GM12864 (cell line): ENCODE data around the gene KDM4B.

Experiments used
- DNase-seq: peaks from one replicate; pipeline ENCODE4 v3.0.0-alpha.2; 2011; ENCODE audit warnings: low read depth
- H3K4me3 ChIP-seq: 2 replicates; pipeline ENCODE4 v1.5.1; 2011; ENCODE audit warnings: mild to moderate bottlenecking, low read depth, low read length, control low read depth
- CTCF ChIP-seq: IDR thresholded peaks from 2 replicates; pipeline ENCODE4 v1.5.1; 2011; ENCODE audit warnings: low read depth, mild to moderate bottlenecking, moderate library complexity, low read length, control low read depth, inconsistent platforms; ENCODE audit errors: missing control alignments

The KDM4B gene

DNA sequence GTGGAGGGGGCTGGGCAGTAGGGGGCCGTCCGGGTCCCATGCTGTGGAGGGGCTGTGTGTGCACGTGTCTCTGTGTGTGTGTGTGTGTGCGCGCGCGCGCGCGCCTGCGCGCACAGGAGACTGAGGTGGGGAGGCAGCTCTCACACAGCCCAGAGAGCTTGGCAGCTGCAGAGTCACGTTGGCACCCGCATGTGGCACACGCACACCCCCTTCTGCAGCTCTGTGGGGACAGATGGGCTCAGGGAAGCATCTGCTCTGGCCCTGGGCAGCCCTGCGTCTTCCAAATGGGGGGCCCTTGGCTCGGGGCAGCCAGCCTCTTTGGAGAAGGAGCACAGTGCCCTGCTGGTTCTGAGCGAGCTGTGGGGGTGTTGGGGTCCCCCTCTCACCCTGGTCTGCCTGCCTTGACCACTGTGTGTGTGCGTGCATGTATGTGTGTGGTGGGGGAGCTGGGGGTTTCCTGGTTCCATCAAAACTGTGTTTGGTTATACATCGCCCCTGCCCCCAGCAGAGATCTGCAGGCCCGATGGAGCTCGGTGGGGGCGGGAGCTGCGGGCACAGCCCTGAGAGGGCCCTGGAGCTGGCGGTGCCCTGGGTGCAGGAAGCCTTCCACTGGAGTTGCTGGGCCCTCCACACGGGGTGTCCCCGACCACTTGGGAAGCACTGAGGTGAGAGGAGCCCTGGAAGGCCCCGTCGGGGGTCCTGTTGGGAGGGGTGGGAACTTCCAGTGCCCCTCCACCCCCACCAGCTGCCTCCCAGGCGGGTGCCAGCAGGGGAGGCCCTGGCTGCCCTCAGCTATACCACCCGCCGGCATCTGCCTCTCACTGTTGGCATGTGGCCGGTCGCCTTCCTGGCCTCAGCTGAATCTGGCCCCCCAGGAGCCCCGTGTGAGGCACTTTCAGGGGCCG lies 67.1 kb downstream of the KDM4B start:
- TF ChIP-seq CTCF: no peak
- DNase-seq: no peak
- no peak overlapping the region for H3K4me3 ChIP-seq

- TF ChIP-seq CTCF: no peak
- DNase-seq: no peak
These were observed 68.0 kb downstream of the KDM4B start for GRCh38 chr19:5036698-5037563.

DNA sequence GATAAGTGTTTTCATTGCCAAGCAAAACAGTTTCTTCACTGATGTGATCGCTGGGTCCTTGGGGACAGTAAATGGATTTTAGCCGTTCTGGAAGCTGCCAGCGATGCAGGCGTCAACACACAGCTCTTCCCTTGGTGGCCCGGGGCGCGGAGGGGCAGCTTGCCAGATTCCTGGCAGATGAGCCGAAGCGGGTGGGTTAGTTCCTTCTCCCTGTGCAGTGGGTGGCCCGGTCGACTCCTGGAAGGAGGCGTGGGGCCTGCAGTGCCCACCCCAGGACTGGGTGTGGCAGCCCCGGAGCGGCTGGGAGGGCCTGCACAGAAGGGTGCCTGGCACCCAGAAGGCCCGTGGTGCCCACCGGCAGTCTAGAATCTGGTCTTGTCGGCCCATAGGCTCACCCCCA lies 69.0 kb downstream of the KDM4B start:
- no peak for DNase-seq
- no peak overlapping the region for H3K4me3 ChIP-seq
- TF ChIP-seq CTCF: no peak

More at GRCh38 chr19:5036698-5037563, 68.0 kb downstream of the KDM4B start:
- no peak overlapping the region for H3K4me3 ChIP-seq

- TF ChIP-seq CTCF: peak; percentile 67
- no peak overlapping the region for H3K4me3 ChIP-seq
- DNase-seq: no peak
These were observed 69.8 kb downstream of the KDM4B start for GRCh38 chr19:5038631-5039271.

DNA sequence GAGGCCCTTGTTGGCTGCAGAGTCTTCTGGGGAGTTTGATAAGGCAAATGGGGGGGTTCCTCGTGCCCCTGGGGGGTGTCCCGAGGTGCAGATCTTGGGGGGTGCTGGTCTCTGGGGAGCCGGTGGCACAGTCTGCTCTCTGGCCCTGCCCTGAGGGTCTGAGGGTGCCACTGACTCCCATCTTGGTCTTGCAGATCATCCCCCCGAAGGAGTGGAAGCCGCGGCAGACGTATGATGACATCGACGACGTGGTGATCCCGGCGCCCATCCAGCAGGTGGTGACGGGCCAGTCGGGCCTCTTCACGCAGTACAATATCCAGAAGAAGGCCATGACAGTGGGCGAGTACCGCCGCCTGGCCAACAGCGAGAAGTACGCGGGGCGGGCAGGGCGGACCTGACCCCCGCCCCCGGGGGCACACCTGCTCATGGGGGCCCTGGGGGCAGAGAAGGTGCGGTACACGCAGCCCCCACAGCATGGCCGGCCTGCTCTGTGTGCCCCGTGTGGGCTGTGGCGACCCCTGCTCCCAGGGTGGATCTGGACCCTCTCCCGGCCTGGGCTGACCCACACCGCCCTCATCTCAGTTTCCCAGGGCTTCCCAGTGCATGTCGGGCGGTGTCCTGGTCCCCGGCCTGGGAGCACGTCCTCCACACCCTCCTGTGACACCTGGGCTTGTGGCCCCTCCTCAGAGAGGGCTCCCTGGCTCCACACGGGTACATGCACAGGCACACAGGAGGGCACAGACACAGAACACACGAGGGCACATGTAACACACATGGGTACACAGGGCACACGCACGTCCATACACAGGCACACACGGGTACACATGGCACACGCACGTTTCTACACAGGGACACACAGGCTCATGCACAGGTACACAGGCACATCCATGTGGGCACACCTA lies 71.0 kb downstream of the KDM4B start:
- no peak for DNase-seq
- H3K4me3 ChIP-seq: no peak overlapping the region
- no peak for TF ChIP-seq CTCF
